ENCODE data around the gene PRR15L. TPM values are rescaled to one million over a fixed set of nuclear protein-coding genes. Genes with fewer than 3 reads are reported as not detected.

PRR15L gene
- total and polyA plus RNA-seq, 8 donors = 28.2 to 56.2 (median 40.8) TPM

DNA sequence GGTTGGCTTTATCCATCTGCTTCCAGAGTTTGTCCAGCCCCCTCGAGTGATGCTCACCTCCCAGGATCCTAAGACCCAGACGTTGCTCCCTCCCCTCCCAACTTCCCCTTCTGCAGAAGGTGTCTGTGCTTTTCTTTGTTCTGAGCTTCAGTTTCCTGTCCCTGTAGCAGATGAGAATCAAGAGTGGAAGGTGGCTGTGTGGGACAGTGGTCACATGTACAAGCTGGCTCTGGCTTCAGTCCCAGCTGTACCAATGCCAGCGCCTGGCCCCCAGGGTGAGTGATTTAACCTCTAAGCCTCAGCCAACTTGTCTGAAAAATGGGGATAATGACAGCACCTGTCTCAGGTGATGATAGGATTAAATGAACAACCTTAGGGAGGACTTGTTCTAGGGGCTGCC, 7.7 kb downstream of the PRR15L start:
- no peak for TF ChIP-seq CTCF (IDR thresholded peaks at IDR 0.05)
- ATAC-seq = peak; percentile 5
- H3K4me1 ChIP-seq = peaks cover 17 to 60% of the 10 kb centered on the region in 2 donors
- intact Hi-C loops (cut with DNase I) = loop anchor here in 1 of 2 donors (10.0 kb wide), 1 partner anchor 65 kb away; no protein-coding TSS in a partner anchor
- peaks cover 0 to 42% of the 10 kb centered on the region in 2 donors for H3K36me3 ChIP-seq
- peak overlapping the region; percentile 69 to 72 for H3K27ac ChIP-seq
- H3K4me3 ChIP-seq = no peak overlapping the region
- H3K27me3 ChIP-seq = no peaks in the 10 kb centered on the region
- H3K9me3 ChIP-seq = no peaks in the 10 kb centered on the region
- DNase-seq = no peak

DNA sequence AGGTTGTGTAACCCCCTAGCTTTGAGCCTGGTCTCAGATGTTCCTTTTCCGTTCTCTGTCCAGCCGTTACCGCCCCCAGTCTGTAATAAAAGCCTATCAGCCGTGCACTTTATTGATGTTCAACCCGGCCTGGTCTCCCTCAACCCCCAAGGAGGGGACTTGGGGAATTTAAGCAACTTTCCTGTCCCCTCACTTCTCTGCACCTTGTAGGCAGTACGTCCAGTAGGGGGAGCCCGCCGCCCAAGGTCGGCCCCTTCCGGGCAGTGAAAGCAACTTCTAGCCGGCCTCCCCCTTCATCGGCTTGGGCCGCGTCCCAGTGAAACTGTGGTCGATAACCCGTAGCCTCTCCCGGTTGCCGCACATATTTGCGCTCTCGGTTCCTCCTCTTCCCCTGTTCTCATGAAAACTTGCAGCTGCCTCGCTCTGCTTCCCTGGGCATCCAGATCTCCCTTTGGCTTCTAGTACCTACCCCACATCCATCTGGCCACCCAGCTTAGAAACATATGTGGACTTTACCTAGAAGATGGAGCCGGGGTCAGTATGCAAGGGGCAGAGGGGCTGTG, 8.4 kb downstream of the PRR15L start:
- peaks cover 0 to 46% of the 10 kb centered on the region in 2 donors for H3K36me3 ChIP-seq
- H3K4me1 ChIP-seq = peaks cover 17 to 66% of the 10 kb centered on the region in 2 donors
- peak overlapping the region; percentile 2 to 24 for H3K4me3 ChIP-seq

GRCh38 chr17:47948706-47949196, 8.9 kb downstream of the PRR15L start:
- no peaks in the 10 kb centered on the region for H3K9me3 ChIP-seq
- DNase-seq (peak in 1 of 4 donors; percentile 44), ATAC-seq (peak; percentile 6)
- H3K27ac ChIP-seq = peak overlapping the region; percentile 69 to 72
- H3K4me3 ChIP-seq = no peak overlapping the region
- intact Hi-C loops (cut with DNase I) = loop anchor here in 1 of 2 donors (10.0 kb wide), 1 partner anchor 66 kb away; no protein-coding TSS in a partner anchor
- peaks cover 0 to 46% of the 10 kb centered on the region in 2 donors for H3K36me3 ChIP-seq
- H3K27me3 ChIP-seq = no peaks in the 10 kb centered on the region
- TF ChIP-seq CTCF (IDR thresholded peaks at IDR 0.05) = no peak
- H3K4me1 ChIP-seq = peaks cover 17 to 67% of the 10 kb centered on the region in 2 donors

More for the DNA sequence above, 8.4 kb downstream of the PRR15L start:
- H3K27ac ChIP-seq = peak overlapping the region; percentile 69 to 72
- TF ChIP-seq CTCF (IDR thresholded peaks at IDR 0.05) = peak; percentile 73 to 89
- DNase-seq (peak; percentile 77 to 98 (median 90)), ATAC-seq (peak; percentile 81)
- H3K9me3 ChIP-seq = no peaks in the 10 kb centered on the region
- intact Hi-C loops (cut with DNase I) = loop anchor here in 1 of 2 donors (10.0 kb wide), 1 partner anchor 66 kb away; no protein-coding TSS in a partner anchor
- no peaks in the 10 kb centered on the region for H3K27me3 ChIP-seq

GRCh38 chr17:47946929-47947397, 10.7 kb downstream of the PRR15L start:
- Histone ChIP-seq H3K4me3 (no peak overlapping the region), H3K36me3 (peaks cover 0 to 46% of the 10 kb centered on the region in 2 donors), H3K27me3 (no peaks in the 10 kb centered on the region), H3K9me3 (no peaks in the 10 kb centered on the region), H3K4me1 (peaks cover 24 to 81% of the 10 kb centered on the region in 2 donors), H3K27ac (peak overlapping the region; percentile 26 to 51)
- intact Hi-C loops (cut with DNase I) = loop anchor here in 1 of 2 donors (10.0 kb wide), 1 partner anchor 68 kb away; no protein-coding TSS in a partner anchor
- DNase-seq (peak in 2 of 4 donors; percentile 63 to 80), ATAC-seq (peak; percentile 77)
- peak; percentile 79 to 88 for TF ChIP-seq CTCF (IDR thresholded peaks at IDR 0.05)

- ATAC-seq (no peak), DNase-seq (no peak)
- peaks cover 0 to 43% of the 10 kb centered on the region in 2 donors for H3K36me3 ChIP-seq
- H3K9me3 ChIP-seq = no peaks in the 10 kb centered on the region
- H3K27me3 ChIP-seq = no peaks in the 10 kb centered on the region
- H3K4me3 ChIP-seq = no peak overlapping the region
- TF ChIP-seq CTCF (IDR thresholded peaks at IDR 0.05) = no peak
- H3K4me1 ChIP-seq = peaks cover 25 to 81% of the 10 kb centered on the region in 2 donors
- intact Hi-C loops (cut with DNase I) = loop anchor here in 1 of 2 donors (10.0 kb wide), 1 partner anchor 68 kb away; no protein-coding TSS in a partner anchor
- H3K27ac ChIP-seq = peak overlapping the region in 1 of 2 donors; percentile 51
Measured at GRCh38 chr17:47946516-47946915, 11.2 kb downstream of the PRR15L start.

All from left lung (tissue), 10 donors.